Choroid plexus epithelial cell (primary cell): ENCODE measurements around the gene MTA1.

Experiments
- DNase-seq: peaks from one replicate; pipeline ENCODE4 v3.0.0-alpha.2; 2010; ENCODE audit warnings: low read depth
- H3K4me3 ChIP-seq: 2 replicates; pipeline ENCODE4 v1.5.1; 2011; ENCODE audit warnings: low read depth, mild to moderate bottlenecking, control low read depth, low read length, moderate library complexity
- TF ChIP-seq, protein P1 (sequence below): conservative IDR thresholded peaks from 2 replicates; pipeline ENCODE4 v1.5.1; 2011; ENCODE audit warnings: low read depth, mild to moderate bottlenecking, control low read depth, inconsistent platforms, low read length, moderate library complexity

The MTA1 gene

DNA sequence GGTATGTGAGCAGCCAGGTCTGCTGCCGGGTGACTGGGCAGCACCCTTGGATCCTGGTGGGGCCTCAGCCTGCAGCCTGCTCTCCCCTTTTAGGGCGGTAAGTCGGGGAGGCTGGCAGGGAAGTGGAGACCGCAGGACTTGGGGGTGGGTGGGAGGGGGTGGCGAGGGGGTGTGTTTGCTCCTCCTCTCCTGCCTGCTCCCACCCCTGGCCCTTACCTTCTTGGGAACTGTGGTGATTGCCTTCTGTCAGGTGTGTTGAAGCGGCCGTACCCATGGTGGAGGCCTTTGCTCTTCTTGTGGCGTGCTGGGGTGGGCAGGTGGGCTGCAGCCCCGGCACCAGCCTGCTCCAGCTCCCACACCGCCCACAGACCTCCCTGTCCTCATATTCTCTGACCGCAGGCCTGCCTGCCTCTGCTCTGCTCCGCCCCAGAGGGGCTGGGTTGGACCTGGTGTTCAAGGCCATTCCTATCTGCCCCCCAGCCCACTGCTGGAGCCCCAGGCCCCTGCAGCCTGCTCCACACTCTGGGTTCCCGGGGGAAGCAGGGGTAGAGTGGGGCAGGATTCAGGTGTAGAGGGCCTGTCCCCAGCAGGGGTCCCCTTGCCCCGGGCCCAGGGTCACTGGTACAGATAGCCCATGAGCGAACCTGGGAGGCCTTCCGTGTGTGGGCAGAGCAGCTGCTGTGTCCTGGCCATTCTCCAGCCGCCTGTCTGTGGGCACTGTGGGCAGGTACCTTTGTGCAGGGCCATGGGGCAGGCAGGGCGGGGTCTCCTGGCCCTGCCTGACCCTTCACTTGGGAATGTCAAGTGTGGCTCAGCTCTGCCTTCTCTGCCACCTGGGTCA, 76.6 kb downstream of the MTA1 start:
- DNase-seq: no peak
- TF ChIP-seq, protein P1, sequence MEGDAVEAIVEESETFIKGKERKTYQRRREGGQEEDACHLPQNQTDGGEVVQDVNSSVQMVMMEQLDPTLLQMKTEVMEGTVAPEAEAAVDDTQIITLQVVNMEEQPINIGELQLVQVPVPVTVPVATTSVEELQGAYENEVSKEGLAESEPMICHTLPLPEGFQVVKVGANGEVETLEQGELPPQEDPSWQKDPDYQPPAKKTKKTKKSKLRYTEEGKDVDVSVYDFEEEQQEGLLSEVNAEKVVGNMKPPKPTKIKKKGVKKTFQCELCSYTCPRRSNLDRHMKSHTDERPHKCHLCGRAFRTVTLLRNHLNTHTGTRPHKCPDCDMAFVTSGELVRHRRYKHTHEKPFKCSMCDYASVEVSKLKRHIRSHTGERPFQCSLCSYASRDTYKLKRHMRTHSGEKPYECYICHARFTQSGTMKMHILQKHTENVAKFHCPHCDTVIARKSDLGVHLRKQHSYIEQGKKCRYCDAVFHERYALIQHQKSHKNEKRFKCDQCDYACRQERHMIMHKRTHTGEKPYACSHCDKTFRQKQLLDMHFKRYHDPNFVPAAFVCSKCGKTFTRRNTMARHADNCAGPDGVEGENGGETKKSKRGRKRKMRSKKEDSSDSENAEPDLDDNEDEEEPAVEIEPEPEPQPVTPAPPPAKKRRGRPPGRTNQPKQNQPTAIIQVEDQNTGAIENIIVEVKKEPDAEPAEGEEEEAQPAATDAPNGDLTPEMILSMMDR: no peak
- H3K4me3 ChIP-seq: no peak overlapping the region

DNA sequence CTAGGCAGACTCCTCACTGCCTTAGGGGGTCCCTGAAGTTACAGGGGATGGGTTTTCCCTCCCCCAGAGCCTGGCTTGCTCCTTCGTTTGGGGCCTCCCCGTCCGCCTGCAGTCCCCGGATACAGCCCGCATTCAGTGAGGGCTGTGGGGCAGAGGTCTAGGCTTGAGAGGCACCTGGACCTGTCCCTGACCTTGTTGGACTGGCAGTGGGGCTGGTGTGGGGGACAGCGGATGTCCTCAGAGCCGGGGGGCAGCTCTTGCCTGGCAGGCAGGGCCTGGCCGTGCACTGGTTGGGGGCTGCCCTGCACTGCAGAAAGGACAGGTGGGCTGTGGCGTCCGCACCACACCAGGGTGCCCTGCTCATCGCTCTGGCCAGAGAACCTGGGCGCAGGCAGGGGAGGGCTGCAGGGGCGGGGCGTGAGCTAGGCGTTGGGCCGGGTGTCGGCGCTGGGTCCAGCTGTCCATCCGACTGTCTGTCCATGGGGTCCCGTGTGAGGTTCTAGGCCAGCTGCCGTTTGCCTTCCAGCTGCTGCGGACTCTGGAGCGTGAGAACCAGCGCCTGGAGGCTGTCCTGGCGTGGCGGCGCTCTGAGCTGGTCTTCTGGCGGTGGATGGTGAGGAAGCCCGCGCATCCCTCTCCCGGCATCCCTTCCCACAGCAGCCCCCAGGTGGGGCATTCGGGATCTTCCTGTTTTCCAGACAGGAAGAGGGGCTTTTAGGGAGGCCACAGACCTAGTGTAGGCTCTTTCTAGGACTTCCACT, 77.4 kb downstream of the MTA1 start:
- H3K4me3 ChIP-seq: no peak overlapping the region

DNA sequence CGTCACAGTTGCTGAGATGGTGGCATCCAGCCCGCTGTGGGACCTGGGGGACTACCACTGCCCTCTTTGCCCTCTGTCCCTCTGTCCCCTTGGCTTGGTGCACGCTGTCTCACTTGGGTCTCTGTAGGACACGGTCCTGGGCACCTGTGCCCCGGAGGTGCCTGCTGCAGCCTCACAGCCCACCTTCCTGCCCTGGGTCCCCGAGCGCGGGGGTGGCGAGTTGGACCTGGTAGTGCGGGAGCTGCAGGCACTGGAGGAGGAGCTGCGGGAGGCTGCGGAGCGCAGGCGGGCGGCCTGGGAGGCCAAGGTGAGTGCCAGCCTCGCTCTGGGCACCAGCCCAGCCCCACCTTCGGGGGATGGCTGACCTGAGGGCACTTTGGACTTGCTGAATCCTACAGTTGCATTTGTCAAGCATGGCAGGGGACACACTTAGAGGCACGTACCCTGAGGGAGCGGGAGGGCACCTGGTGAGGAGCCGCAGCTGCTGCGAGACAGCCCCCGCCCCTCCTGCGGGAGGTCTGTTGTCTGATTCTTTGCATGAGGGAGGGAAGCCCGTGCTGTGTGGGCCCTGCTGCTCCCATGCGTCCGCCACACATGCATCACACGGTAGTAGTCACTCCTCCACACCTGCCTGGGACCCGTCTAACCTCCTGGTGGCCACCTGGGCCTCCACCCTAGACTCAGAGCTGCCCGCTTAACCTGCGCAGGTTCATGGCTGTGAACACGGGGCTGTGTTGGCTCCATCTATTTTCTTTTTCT, 78.2 kb downstream of the MTA1 start:
- no peak overlapping the region for H3K4me3 ChIP-seq
- DNase-seq: no peak
- TF ChIP-seq, protein P1: no peak

More for the DNA sequence above, 77.4 kb downstream of the MTA1 start:
- TF ChIP-seq, protein P1: no peak
- no peak for DNase-seq

DNA sequence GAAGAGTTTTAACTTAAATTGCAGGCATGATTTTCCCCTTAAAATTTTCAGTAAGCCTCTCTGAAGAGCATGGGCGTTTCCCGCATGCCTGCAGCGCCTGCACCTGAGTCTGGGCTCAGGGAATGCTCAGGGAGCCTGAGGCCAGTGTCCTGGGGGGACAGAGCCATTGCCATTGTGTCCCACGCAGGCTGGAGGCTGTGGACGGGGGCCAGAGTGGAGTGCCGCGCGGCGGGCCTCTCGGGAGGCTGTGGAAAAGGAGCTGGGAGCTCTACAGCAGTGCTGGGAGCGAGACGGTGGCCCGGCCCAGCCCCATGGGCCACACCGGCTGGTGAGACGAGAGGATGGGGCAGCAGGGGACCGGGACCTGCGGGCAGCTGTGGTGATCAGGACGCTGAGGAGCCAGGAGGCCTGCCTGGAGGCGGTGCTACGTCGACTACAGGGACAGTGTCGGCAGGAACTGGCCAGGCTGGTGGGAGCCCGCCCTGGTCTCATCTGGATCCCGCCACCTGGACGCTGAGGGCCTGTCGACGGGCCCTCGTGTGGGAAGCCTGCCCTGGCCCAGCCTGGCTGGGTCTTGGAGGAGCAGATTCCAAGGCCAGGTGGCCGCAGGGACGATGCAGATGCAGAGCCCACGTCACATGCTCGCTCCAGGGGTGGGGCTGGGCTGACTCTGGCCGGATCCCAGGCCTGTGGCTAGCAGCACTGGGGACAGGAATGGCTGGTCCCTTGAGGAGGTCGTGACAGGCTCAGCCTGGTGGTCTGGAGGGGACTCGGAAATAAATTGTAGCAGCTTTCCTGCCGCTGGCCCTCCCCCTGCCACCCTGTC, 79.0 kb downstream of the MTA1 start:
- H3K4me3 ChIP-seq: no peak overlapping the region
- DNase-seq: no peak
- TF ChIP-seq, protein P1: no peak

DNA sequence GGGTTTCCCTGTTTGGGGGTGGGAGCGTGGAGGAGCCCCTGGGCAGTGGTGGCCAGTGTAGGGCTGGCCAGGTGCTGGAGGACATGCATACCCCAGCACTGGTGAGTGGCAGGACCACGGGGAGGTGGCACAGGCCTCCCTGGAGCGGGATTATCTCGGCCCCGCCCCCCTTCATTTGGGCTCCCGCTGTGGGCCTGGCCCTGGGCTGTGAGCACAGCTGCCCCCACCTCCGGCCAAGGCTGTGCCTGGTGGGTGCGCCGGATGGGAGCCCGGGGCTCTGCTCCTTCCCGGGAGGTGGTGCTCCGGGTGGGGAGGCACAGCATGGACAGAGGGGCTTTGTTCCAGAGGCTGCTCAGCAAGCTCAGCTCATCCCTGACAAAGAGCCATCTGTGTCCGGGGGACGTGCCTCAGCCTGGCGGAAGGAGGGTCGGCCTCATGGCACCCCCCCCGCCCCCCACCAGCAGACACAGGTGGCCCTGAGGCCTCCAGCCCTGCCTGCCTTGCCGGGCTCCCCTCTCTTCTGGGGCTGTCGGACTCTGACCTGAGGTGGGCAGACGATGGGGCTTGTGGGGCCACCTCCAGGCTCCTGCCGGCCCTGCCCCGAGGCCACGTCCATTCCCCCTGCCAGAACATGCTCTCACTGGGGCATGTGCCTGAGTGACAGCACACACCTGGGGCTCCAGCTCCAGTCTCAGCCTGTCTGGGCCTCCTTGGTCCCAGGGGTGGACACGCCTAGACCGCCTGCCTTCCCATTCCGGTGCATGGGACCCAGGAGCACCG, 79.8 kb downstream of the MTA1 start:
- no peak overlapping the region for H3K4me3 ChIP-seq
- TF ChIP-seq, protein P1: no peak
- DNase-seq: no peak
